ENCODE data around the gene ZNF274. TPM values are rescaled to one million over a fixed set of nuclear protein-coding genes. Genes with fewer than 3 reads are reported as not detected.

ZNF274 gene
- polyA plus RNA-seq, 10 donors, result 7.5 to 11.7 (median 9.7) TPM

Other genes with a start within 250 kb of the ZNF274 start
- 10 to 100 TPM in 5 of 10 donors, 1 to 10 TPM in 5; 6.0 to 19.1 (median 9.6) TPM for gene ZNF418, start 247.7 kb upstream of the ZNF274 start, polyA plus RNA-seq (ENCODE audit: insufficient read length in 10 of 10)
- 1 to 10 TPM; 3.8 to 7.0 (median 6.0) TPM for gene ZNF256, start 235.4 kb upstream of the ZNF274 start, polyA plus RNA-seq (ENCODE audit: insufficient read length in 10 of 10)
- 1 to 10 TPM in 5 of 10 donors, under 1 TPM in 5; 0.49 to 3.2 (median 1.0) TPM for gene C19orf18, start 208.5 kb upstream of the ZNF274 start, polyA plus RNA-seq (ENCODE audit: insufficient read length in 10 of 10)
- 10 to 100 TPM in 8 of 10 donors, 1 to 10 TPM in 2; 9.1 to 14.2 (median 11.8) TPM for gene ZNF606, start 180.2 kb upstream of the ZNF274 start, polyA plus RNA-seq (ENCODE audit: insufficient read length in 10 of 10)
- gene ZSCAN1, start 149.0 kb upstream of the ZNF274 start, polyA plus RNA-seq (ENCODE audit: insufficient read length in 10 of 10), result 1 to 10 TPM in 4 of 10 donors, under 1 TPM in 6; 0.48 to 1.5 (median 0.91) TPM
- 10 to 100 TPM in 9 of 10 donors, 1 to 10 TPM in 1; 9.9 to 19.1 (median 13.7) TPM for gene ZNF135, start 123.8 kb upstream of the ZNF274 start, polyA plus RNA-seq (ENCODE audit: insufficient read length in 10 of 10)
- 10 to 100 TPM; 50.1 to 66.8 (median 56.6) TPM for gene ZSCAN18, start 84.8 kb upstream of the ZNF274 start, polyA plus RNA-seq (ENCODE audit: insufficient read length in 10 of 10)
- gene ZNF329, start 32.3 kb upstream of the ZNF274 start, polyA plus RNA-seq (ENCODE audit: insufficient read length in 10 of 10), result 10 to 100 TPM; 10.5 to 14.5 (median 11.5) TPM
- gene ZNF544, start 45.9 kb downstream of the ZNF274 start, polyA plus RNA-seq (ENCODE audit: insufficient read length in 10 of 10), result 10 to 100 TPM; 11.1 to 20.5 (median 16.9) TPM
- gene ZNF8, start 95.9 kb downstream of the ZNF274 start, polyA plus RNA-seq (ENCODE audit: insufficient read length in 10 of 10), result 1 to 10 TPM; 4.0 to 6.7 (median 5.3) TPM
- 10 to 100 TPM; 23.7 to 34.9 (median 30.5) TPM for gene ERVK3-1, start 122.3 kb downstream of the ZNF274 start, polyA plus RNA-seq (ENCODE audit: insufficient read length in 10 of 10)
- gene ZSCAN22, start 143.9 kb downstream of the ZNF274 start, polyA plus RNA-seq (ENCODE audit: insufficient read length in 10 of 10), result 1 to 10 TPM; 2.7 to 3.4 (median 2.9) TPM
- gene A1BG, start 170.4 kb downstream of the ZNF274 start, polyA plus RNA-seq (ENCODE audit: insufficient read length in 10 of 10), result 1 to 10 TPM; 1.1 to 7.3 (median 3.2) TPM
- gene ZNF497, start 179.7 kb downstream of the ZNF274 start, polyA plus RNA-seq (ENCODE audit: insufficient read length in 10 of 10), result 1 to 10 TPM; 1.8 to 3.5 (median 2.1) TPM
- gene ZNF837, start 198.0 kb downstream of the ZNF274 start, polyA plus RNA-seq (ENCODE audit: insufficient read length in 10 of 10), result 1 to 10 TPM in 7 of 10 donors, under 1 TPM in 3; 0.36 to 2.7 (median 1.3) TPM
- 1,000 to 10,000 TPM; 1,378 to 1,791 (median 1,640) TPM for gene RPS5, start 204.2 kb downstream of the ZNF274 start, polyA plus RNA-seq (ENCODE audit: insufficient read length in 10 of 10)
- under 1 TPM in 1 of 10 donors, not detected in 9; 0.17 TPM for gene RNF225, start 212.6 kb downstream of the ZNF274 start, polyA plus RNA-seq (ENCODE audit: insufficient read length in 10 of 10)
- gene ZNF584, start 225.6 kb downstream of the ZNF274 start, polyA plus RNA-seq (ENCODE audit: insufficient read length in 10 of 10), result 1 to 10 TPM; 4.5 to 7.6 (median 5.7) TPM